Thyroid gland (tissue), 4 donors: Measurements from ENCODE around the gene SPATA25.

ENCODE experiments used
- POLR2A ChIP-seq, 2 donors: fragments of 450-650 bp; IDR thresholded peaks; one replicate each; pipeline ENCODE4 v1.6.1; 2017; ENCODE audit warnings: antibody characterized with exemption in 2 of 2, mild to moderate bottlenecking in 2 of 2, moderate library complexity in 1 of 2
- TF ChIP-seq, protein P1 (sequence below), 6 experiments: fragments of 200-600 bp in 3 of 6; fragments of 450-650 bp in 3 of 6; sonication (generic) in 3 of 6; IDR thresholded peaks; one replicate each; pipeline ENCODE4 v1.5.1; 2016 to 2019; ENCODE audit warnings: antibody characterized with exemption in 6 of 6, mild to moderate bottlenecking in 2 of 6, inconsistent platforms in 1 of 6, moderate library complexity in 1 of 6

DNA sequence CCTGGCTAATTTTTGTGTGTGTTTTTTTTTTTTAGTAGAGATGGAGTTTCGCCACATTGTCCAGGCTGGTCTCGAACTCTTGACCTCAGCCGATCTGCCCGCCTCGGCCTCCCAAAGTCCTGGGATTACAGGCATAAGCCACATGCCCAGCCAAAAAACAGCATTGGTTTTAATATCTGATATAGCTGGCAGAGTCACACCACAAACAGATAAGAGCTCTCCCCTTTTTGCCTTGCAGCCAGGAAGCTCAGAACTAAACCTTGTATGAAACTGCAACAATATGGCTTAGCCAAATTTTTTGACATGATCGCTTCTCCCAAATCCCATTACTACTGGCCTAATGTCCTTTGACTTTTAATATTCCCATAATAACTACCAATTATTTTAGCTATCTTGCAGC lies 35.1 kb downstream of the SPATA25 start:
- TF ChIP-seq, protein P1, sequence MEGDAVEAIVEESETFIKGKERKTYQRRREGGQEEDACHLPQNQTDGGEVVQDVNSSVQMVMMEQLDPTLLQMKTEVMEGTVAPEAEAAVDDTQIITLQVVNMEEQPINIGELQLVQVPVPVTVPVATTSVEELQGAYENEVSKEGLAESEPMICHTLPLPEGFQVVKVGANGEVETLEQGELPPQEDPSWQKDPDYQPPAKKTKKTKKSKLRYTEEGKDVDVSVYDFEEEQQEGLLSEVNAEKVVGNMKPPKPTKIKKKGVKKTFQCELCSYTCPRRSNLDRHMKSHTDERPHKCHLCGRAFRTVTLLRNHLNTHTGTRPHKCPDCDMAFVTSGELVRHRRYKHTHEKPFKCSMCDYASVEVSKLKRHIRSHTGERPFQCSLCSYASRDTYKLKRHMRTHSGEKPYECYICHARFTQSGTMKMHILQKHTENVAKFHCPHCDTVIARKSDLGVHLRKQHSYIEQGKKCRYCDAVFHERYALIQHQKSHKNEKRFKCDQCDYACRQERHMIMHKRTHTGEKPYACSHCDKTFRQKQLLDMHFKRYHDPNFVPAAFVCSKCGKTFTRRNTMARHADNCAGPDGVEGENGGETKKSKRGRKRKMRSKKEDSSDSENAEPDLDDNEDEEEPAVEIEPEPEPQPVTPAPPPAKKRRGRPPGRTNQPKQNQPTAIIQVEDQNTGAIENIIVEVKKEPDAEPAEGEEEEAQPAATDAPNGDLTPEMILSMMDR (IDR thresholded peaks at IDR 0.05), result no peak
- no peak for TF ChIP-seq POLR2A (IDR thresholded peaks at IDR 0.05)
